HepG2 (cell line): Measurements from ENCODE around the gene CORO7. TPM values are rescaled to one million over a fixed set of nuclear protein-coding genes. Genes with fewer than 3 reads are reported as not detected.

Experiments
- AGO2 ChIP-seq: fragments of 200-400 bp; formaldehyde crosslinking; optimal IDR thresholded peaks from 2 replicates; pipeline ENCODE3; 2017; ENCODE audit warnings: mild to moderate bottlenecking, low read depth, low read length, moderate library complexity
- BRD4 ChIP-seq: sonication (generic); formaldehyde crosslinking; IDR thresholded peaks from 2 replicates; pipeline ENCODE4 v1.4.0; 2020; ENCODE audit warnings: missing genetic modification reagents
- CEBPZ ChIP-seq: IDR thresholded peaks from 2 replicates; pipeline ENCODE4 v1.6.1; 2012; ENCODE audit warnings: low read length, improper control_type of control experiment
- CREM ChIP-seq, 2 experiments: sonication (generic) in 1 of 2; formaldehyde crosslinking in 1 of 2; IDR thresholded peaks; 2 replicates each; pipeline versions ENCODE4 v1.4.0 to v1.6.1; 2016 to 2020; ENCODE audit warnings: antibody characterized with exemption in 1 of 2, mild to moderate bottlenecking in 1 of 2, missing genetic modification reagents in 1 of 2
- DMAP1 ChIP-seq: IDR thresholded peaks from 2 replicates; pipeline ENCODE4 v1.6.1; 2016
- FIP1L1 ChIP-seq: fragments of 200-400 bp; formaldehyde crosslinking; IDR thresholded peaks from 2 replicates; pipeline ENCODE4 v1.6.1; 2018; ENCODE audit warnings: low read depth, mild to moderate bottlenecking, low read length, moderate library complexity, borderline replicate concordance; ENCODE audit not compliant: insufficient read depth
- FOXK1 ChIP-seq: sonication (generic); formaldehyde crosslinking; IDR thresholded peaks from 2 replicates; pipeline ENCODE4 v1.4.0; 2020; ENCODE audit warnings: low read depth, missing genetic modification reagents, borderline replicate concordance
- KAT7 ChIP-seq: IDR thresholded peaks from 2 replicates; pipeline ENCODE4 v1.6.1; 2018; ENCODE audit warnings: borderline replicate concordance, missing compliant biosample characterization
- MAZ ChIP-seq, 2 experiments: sonication (generic) in 1 of 2; formaldehyde crosslinking in 1 of 2; IDR thresholded peaks; 2 replicates each; pipeline versions ENCODE4 v1.5.0 to v1.6.1; 2012 to 2020; ENCODE audit warnings: low read depth in 2 of 2, mild to moderate bottlenecking in 2 of 2, borderline replicate concordance in 1 of 2, improper control_type of control experiment in 1 of 2, low read length in 1 of 2, missing genetic modification reagents in 1 of 2, moderate library complexity in 1 of 2
- NFYC ChIP-seq: IDR thresholded peaks from 2 replicates; pipeline ENCODE4 v1.6.1; 2016; ENCODE audit warnings: missing genetic modification reagents, missing compliant biosample characterization
- NR3C1 ChIP-seq: sonication (generic); formaldehyde crosslinking; IDR thresholded peaks from 2 replicates; pipeline ENCODE4 v1.4.0; 2020; ENCODE audit warnings: missing genetic modification reagents
- POGZ ChIP-seq: sonication (generic); formaldehyde crosslinking; IDR thresholded peaks from 2 replicates; pipeline ENCODE4 v1.4.0; 2020; ENCODE audit warnings: mild to moderate bottlenecking, missing genetic modification reagents
- STAT5B ChIP-seq: sonication (generic); formaldehyde crosslinking; IDR thresholded peaks from 2 replicates; pipeline ENCODE4 v1.4.0; 2020; ENCODE audit warnings: missing genetic modification reagents
- TCF7L2 ChIP-seq: IDR thresholded peaks from 2 replicates; pipeline ENCODE4 v1.6.1; 2011; ENCODE audit warnings: mild to moderate bottlenecking, low read depth, low read length, moderate library complexity
- ZBTB21 ChIP-seq: sonication (generic); formaldehyde crosslinking; IDR thresholded peaks from 2 replicates; pipeline ENCODE4 v1.4.0; 2020; ENCODE audit warnings: missing genetic modification reagents
- ZNF343 ChIP-seq: sonication (generic); formaldehyde crosslinking; IDR thresholded peaks from 2 replicates; pipeline ENCODE4 v1.4.0; 2020; ENCODE audit warnings: mild to moderate bottlenecking, missing genetic modification reagents
- ZNF354B ChIP-seq: sonication (generic); formaldehyde crosslinking; IDR thresholded peaks from 2 replicates; pipeline ENCODE4 v1.8.0; 2022; ENCODE audit warnings: mild to moderate bottlenecking, missing genetic modification reagents
- ZNF563 ChIP-seq: sonication (generic); formaldehyde crosslinking; IDR thresholded peaks from 2 replicates; pipeline ENCODE4 v1.8.0; 2022; ENCODE audit warnings: mild to moderate bottlenecking, moderate library complexity, missing genetic modification reagents
- ZNF580 ChIP-seq: IDR thresholded peaks from 2 replicates; pipeline ENCODE4 v1.6.1; 2016; ENCODE audit warnings: low read depth, borderline replicate concordance
- polyA plus RNA-seq, 8 experiments: library from polyadenylated mRNA; depleted of rRNA in 3 of 8; stranded (reverse) in 7 of 8; unstranded in 1 of 8; fragments of >200 nt; fragmentation: Illumina TruSeq in 4 of 8; extraction: Trizol in 4 of 8; gene quantifications; 2 replicates each; pipeline versions ENCODE4 v1.2.1 to v1.2.3, GENCODE V29; 2011 to 2016; ENCODE audit warnings: low read depth in 4 of 8, missing spikeins in 1 of 8, mixed read lengths in 1 of 8; ENCODE audit not compliant: insufficient read depth in 1 of 8
- total RNA-seq, 5 experiments: library from RNA; depleted of rRNA; stranded (reverse); fragments of >200 nt; fragmentation: Illumina TruSeq; extraction: Trizol; gene quantifications; 2 replicates each; pipeline ENCODE4 v1.2.3, GENCODE V29; 2016; ENCODE audit warnings: low read depth in 1 of 5
- TF ChIP-seq, protein P1 (sequence below): sonication (generic); formaldehyde crosslinking; IDR thresholded peaks from 2 replicates; pipeline ENCODE4 v1.8.1; 2023; ENCODE audit warnings: missing genetic modification reagents, mild to moderate bottlenecking, borderline replicate concordance
- TF ChIP-seq, protein P2 (sequence below): sonication (generic); formaldehyde crosslinking; IDR thresholded peaks from 2 replicates; pipeline ENCODE4 v1.9.0; 2021; ENCODE audit warnings: mild to moderate bottlenecking, missing genetic modification reagents

The CORO7 gene
- total and polyA plus RNA-seq, 2 of the 13 experiments (the other 11 are each of a cell fraction or from before 2014, with no cell fraction given), result 9.9 to 14.3 TPM

GRCh38 chr16:4367393-4367856, 49.0 kb downstream of the CORO7 start (continued):
- TF ChIP-seq MAZ (IDR thresholded peaks at IDR 0.05; ENCODE audit: borderline replicate concordance, low read depth, low read length) (no peak), MAZ (CRISPR knock-in tag; IDR thresholded peaks at IDR 0.05; ENCODE audit: low read depth) (no peak), DMAP1 (CRISPR knock-in tag) (no peak), ZNF354B (CRISPR knock-in tag) (no peak), TCF7L2 (no peak), ZNF343 (CRISPR knock-in tag) (no peak), BRD4 (CRISPR knock-in tag) (no peak), NFYC (CRISPR knock-in tag) (no peak), NR3C1 (no peak), ZBTB21 (CRISPR knock-in tag) (no peak), FOXK1 (CRISPR knock-in tag) (no peak), FIP1L1 (no peak), AGO2 (no peak), ZNF580 (CRISPR knock-in tag) (peak; percentile 74; the same call in 1 of the 2 replicates), CREM (IDR thresholded peaks at IDR 0.05) (no peak; the same call in 1 of the 2 replicates), CREM (CRISPR knock-in tag; IDR thresholded peaks at IDR 0.05) (no peak), ZNF563 (CRISPR knock-in tag) (no peak), POGZ (CRISPR knock-in tag) (peak; percentile 84), STAT5B (CRISPR knock-in tag) (no peak), CEBPZ (no peak), KAT7 (CRISPR knock-in tag) (no peak)
- TF ChIP-seq, protein P1, sequence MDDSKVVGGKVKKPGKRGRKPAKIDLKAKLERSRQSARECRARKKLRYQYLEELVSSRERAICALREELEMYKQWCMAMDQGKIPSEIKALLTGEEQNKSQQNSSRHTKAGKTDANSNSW (CRISPR knock-in tag), result no peak
- TF ChIP-seq, protein P2, sequence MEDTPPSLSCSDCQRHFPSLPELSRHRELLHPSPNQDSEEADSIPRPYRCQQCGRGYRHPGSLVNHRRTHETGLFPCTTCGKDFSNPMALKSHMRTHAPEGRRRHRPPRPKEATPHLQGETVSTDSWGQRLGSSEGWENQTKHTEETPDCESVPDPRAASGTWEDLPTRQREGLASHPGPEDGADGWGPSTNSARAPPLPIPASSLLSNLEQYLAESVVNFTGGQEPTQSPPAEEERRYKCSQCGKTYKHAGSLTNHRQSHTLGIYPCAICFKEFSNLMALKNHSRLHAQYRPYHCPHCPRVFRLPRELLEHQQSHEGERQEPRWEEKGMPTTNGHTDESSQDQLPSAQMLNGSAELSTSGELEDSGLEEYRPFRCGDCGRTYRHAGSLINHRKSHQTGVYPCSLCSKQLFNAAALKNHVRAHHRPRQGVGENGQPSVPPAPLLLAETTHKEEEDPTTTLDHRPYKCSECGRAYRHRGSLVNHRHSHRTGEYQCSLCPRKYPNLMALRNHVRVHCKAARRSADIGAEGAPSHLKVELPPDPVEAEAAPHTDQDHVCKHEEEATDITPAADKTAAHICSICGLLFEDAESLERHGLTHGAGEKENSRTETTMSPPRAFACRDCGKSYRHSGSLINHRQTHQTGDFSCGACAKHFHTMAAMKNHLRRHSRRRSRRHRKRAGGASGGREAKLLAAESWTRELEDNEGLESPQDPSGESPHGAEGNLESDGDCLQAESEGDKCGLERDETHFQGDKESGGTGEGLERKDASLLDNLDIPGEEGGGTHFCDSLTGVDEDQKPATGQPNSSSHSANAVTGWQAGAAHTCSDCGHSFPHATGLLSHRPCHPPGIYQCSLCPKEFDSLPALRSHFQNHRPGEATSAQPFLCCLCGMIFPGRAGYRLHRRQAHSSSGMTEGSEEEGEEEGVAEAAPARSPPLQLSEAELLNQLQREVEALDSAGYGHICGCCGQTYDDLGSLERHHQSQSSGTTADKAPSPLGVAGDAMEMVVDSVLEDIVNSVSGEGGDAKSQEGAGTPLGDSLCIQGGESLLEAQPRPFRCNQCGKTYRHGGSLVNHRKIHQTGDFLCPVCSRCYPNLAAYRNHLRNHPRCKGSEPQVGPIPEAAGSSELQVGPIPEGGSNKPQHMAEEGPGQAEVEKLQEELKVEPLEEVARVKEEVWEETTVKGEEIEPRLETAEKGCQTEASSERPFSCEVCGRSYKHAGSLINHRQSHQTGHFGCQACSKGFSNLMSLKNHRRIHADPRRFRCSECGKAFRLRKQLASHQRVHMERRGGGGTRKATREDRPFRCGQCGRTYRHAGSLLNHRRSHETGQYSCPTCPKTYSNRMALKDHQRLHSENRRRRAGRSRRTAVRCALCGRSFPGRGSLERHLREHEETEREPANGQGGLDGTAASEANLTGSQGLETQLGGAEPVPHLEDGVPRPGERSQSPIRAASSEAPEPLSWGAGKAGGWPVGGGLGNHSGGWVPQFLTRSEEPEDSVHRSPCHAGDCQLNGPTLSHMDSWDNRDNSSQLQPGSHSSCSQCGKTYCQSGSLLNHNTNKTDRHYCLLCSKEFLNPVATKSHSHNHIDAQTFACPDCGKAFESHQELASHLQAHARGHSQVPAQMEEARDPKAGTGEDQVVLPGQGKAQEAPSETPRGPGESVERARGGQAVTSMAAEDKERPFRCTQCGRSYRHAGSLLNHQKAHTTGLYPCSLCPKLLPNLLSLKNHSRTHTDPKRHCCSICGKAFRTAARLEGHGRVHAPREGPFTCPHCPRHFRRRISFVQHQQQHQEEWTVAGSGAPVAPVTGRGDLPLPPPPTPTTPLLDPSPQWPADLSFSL (CRISPR knock-in tag), result no peak
